Measurements from ENCODE around the gene DIP2A.
"Not testable (repeated sequence)": the region's sequence is repeated elsewhere in the genome, so short reads cannot be mapped to it uniquely, and the experiment has no call there.

Gene DIP2A

DNA sequence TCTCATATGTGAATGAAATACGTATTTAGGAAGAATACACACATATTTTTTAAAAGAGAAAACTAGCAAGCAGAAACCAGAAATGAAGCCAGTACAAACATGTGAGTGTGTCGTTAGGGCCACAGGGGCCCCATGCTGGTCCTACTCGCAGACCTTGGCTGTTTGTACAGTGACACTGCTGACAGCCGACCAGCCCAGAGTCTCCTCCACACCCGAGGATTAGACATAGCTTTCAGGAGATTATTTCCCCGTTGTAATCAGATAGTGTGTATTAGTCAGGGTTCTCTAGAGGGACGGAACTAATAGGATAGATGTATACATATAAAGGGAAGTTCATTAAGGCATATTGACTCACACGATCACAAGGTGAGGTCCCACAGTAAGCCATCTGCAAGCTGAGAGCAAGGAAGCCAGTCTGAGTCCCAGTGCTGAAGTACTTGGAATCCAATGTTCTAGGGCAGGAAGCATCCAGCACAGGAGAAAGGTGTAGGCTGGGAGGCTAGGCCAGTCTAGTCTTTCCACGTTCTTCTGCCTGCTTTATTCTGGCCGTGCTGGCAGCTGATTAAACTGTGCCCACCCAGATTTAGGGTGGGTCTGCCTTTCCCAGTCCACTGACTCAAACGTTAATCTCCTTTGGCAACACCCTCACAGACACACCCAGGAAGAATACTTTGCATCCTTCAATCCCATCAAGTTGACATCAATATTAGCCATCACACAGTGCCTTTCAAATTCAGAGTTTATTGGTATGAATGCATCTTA, 51.2 kb downstream of the DIP2A start:
- in situ Hi-C loops (cut with MboI; ENCODE audit: low sequenced_read_pairs) = loop anchor here (10.0 kb wide), 1 partner anchor 65 kb away; no protein-coding TSS in a partner anchor
- no peaks in the 10 kb centered on the region; the same call in 1 of the 2 replicates for H3K9me3 ChIP-seq
- H3K27me3 ChIP-seq (ENCODE audit: low read depth) = no peaks in the 10 kb centered on the region
- DNase-seq (ENCODE audit: low spot score in 2 of 2) = no peak
- H3K4me1 ChIP-seq = no peaks in the 10 kb centered on the region
- H3K4me3 ChIP-seq = no peak overlapping the region
- peaks cover 37% of the 10 kb centered on the region for H3K36me3 ChIP-seq (replicated peaks)

- in situ Hi-C loops (cut with MboI; ENCODE audit: low sequenced_read_pairs) = no loop called here
- Histone ChIP-seq H3K9me3 (no peaks in the 10 kb centered on the region), H3K27me3 (ENCODE audit: low read depth) (no peaks in the 10 kb centered on the region), H3K4me1 (no peaks in the 10 kb centered on the region), H3K4me3 (no peak overlapping the region), H3K36me3 (replicated peaks) (peaks cover 28% of the 10 kb centered on the region)
- no peak for DNase-seq (ENCODE audit: low spot score in 2 of 2)
These were observed 56.4 kb downstream of the DIP2A start for GRCh38 chr21:46515109-46515508.

DNA sequence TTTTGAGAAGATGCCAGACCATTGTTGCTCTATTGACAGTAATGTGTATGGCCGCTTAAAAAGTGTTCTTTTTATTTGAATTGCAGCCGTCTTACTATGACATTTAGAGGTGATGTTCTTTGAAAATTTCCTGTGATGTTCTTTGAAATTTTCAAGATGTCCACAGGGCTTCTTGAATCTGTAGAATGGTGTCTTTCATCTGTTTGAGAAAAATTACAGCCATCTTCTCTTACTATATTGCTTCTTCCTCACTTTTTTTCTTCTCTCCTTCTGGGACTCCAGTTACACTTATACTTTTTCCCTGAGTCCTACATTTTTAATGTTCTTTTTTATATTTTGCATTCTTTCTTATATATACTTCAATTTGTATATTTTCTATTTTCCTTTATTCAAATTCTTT, 57.4 kb downstream of the DIP2A start:
- no peaks in the 10 kb centered on the region for H3K9me3 ChIP-seq

GRCh38 chr21:46517361-46517760, 58.7 kb downstream of the DIP2A start:
- Histone ChIP-seq H3K27me3 (ENCODE audit: low read depth) (no peaks in the 10 kb centered on the region), H3K4me3 (no peak overlapping the region), H3K9me3 (no peaks in the 10 kb centered on the region), H3K36me3 (replicated peaks) (peaks cover 12% of the 10 kb centered on the region), H3K4me1 (no peaks in the 10 kb centered on the region)
- no peak for DNase-seq (ENCODE audit: low spot score in 2 of 2)
- in situ Hi-C loops (cut with MboI; ENCODE audit: low sequenced_read_pairs) = no loop called here

More for the DNA sequence above, 57.4 kb downstream of the DIP2A start:
- in situ Hi-C loops (cut with MboI; ENCODE audit: low sequenced_read_pairs) = no loop called here
- Histone ChIP-seq H3K4me1 (no peaks in the 10 kb centered on the region), H3K27me3 (ENCODE audit: low read depth) (no peaks in the 10 kb centered on the region), H3K36me3 (replicated peaks) (peaks cover 25% of the 10 kb centered on the region), H3K4me3 (no peak overlapping the region)
- no peak for DNase-seq (ENCODE audit: low spot score in 2 of 2)

- Histone ChIP-seq H3K4me3 (no peak overlapping the region), H3K4me1 (no peaks in the 10 kb centered on the region), H3K9me3 (no peaks in the 10 kb centered on the region), H3K27me3 (ENCODE audit: low read depth) (no peaks in the 10 kb centered on the region), H3K36me3 (replicated peaks) (peaks cover 11% of the 10 kb centered on the region)
- in situ Hi-C loops (cut with MboI; ENCODE audit: low sequenced_read_pairs) = no loop called here
- DNase-seq (ENCODE audit: low spot score in 2 of 2) = no peak
These were observed 60.4 kb downstream of the DIP2A start for GRCh38 chr21:46518983-46519583.

- H3K36me3 ChIP-seq (replicated peaks); DNase-seq (ENCODE audit: low spot score in 2 of 2); H3K4me1 ChIP-seq; in situ Hi-C loops (cut with MboI; ENCODE audit: low sequenced_read_pairs); H3K27me3 ChIP-seq (ENCODE audit: low read depth); H3K9me3 ChIP-seq; H3K4me3 ChIP-seq: not testable (repeated sequence)
These were observed 68.7 kb downstream of the DIP2A start for GRCh38 chr21:46527393-46527792.

- peaks cover 4% of the 10 kb centered on the region; the same call in 1 of the 2 replicates for H3K4me1 ChIP-seq
- H3K36me3 ChIP-seq (replicated peaks) = no peaks in the 10 kb centered on the region; the same call in 1 of the 2 replicates
- H3K9me3 ChIP-seq = no peaks in the 10 kb centered on the region
- DNase-seq (ENCODE audit: low spot score in 2 of 2) = no peak
- H3K27me3 ChIP-seq (ENCODE audit: low read depth) = no peaks in the 10 kb centered on the region
- no peak overlapping the region for H3K4me3 ChIP-seq
- in situ Hi-C loops (cut with MboI; ENCODE audit: low sequenced_read_pairs) = no loop called here
These were observed 69.1 kb downstream of the DIP2A start for GRCh38 chr21:46527801-46528200.

DNA sequence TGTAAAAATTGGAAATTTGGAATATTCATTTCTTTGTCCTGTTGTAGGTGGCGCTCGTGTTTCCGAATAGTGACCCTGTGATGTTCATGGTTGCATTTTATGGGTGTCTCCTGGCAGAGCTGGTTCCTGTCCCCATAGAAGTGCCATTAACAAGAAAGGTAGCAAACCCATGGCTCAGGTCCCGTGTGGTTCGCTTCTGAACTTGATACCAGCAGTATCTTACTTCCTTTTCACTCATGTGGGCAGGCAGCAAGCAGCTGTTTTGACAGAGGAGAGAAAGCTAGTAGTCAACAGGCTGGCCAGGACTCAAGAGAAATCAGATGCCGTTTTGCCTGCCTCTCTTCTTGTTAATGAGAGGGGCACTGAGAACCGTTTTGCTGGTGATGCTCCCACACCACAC, 73.4 kb downstream of the DIP2A start:
- DNase-seq (ENCODE audit: low spot score in 2 of 2) = no peak
- in situ Hi-C loops (cut with MboI; ENCODE audit: low sequenced_read_pairs) = no loop called here
- no peaks in the 10 kb centered on the region for H3K4me1 ChIP-seq
- no peaks in the 10 kb centered on the region for H3K9me3 ChIP-seq
- H3K4me3 ChIP-seq = no peak overlapping the region
- peaks cover 7% of the 10 kb centered on the region for H3K36me3 ChIP-seq (replicated peaks)
- no peaks in the 10 kb centered on the region for H3K27me3 ChIP-seq (ENCODE audit: low read depth)

GRCh38 chr21:46537026-46537425, 78.3 kb downstream of the DIP2A start:
- in situ Hi-C loops (cut with MboI; ENCODE audit: low sequenced_read_pairs) = no loop called here
- DNase-seq (ENCODE audit: low spot score in 2 of 2) = no peak
- no peaks in the 10 kb centered on the region for H3K9me3 ChIP-seq
- no peaks in the 10 kb centered on the region for H3K4me1 ChIP-seq
- H3K4me3 ChIP-seq = no peak overlapping the region
- no peaks in the 10 kb centered on the region for H3K27me3 ChIP-seq (ENCODE audit: low read depth)
- H3K36me3 ChIP-seq (replicated peaks) = peaks cover 15% of the 10 kb centered on the region

- in situ Hi-C loops (cut with MboI; ENCODE audit: low sequenced_read_pairs) = no loop called here
- Histone ChIP-seq H3K27me3 (ENCODE audit: low read depth) (no peaks in the 10 kb centered on the region), H3K36me3 (replicated peaks) (peaks cover 16% of the 10 kb centered on the region)
These were observed 79.6 kb downstream of the DIP2A start for GRCh38 chr21:46538262-46538661.

GRCh38 chr21:46538851-46539666, 80.4 kb downstream of the DIP2A start:
- Histone ChIP-seq H3K4me3 (no peak overlapping the region), H3K4me1 (no peaks in the 10 kb centered on the region), H3K36me3 (replicated peaks) (peaks cover 14% of the 10 kb centered on the region), H3K27me3 (ENCODE audit: low read depth) (no peaks in the 10 kb centered on the region), H3K9me3 (no peaks in the 10 kb centered on the region)
- in situ Hi-C loops (cut with MboI; ENCODE audit: low sequenced_read_pairs) = no loop called here
- DNase-seq (ENCODE audit: low spot score in 2 of 2) = no peak

More at GRCh38 chr21:46538262-46538661, 79.6 kb downstream of the DIP2A start:
- no peaks in the 10 kb centered on the region for H3K4me1 ChIP-seq
- H3K9me3 ChIP-seq = no peaks in the 10 kb centered on the region
- DNase-seq (ENCODE audit: low spot score in 2 of 2) = no peak
- H3K4me3 ChIP-seq = no peak overlapping the region

DNA sequence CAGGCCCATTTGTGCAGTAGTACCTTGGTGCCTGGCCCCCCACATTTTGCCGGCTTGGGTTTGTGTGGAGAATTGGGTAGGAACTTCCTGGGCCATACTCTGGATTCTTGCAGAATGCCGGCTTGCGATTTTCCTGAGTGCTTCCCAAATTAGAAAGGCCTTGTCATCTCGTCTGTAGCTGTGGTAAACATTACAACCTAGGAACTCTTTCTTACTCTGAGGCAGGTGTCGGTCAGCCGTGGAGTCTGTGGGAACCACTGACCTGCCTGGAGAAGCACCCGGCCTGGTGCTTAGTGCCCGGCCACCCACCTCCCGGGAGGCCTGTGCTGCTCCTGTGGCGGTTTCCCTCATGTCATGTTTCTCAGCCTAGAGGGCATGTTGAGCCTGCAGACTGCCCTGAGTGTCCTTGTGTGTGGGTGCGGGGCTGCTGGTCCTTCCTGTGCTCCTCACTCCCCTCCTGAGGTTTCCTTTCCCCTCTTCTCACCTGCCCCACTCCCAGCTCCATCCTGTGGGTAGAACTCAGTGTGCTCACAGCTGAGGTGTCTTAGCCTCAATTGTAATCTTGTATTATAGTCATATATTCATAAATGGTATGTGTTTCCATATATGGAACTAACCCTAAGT, 81.5 kb downstream of the DIP2A start:
- DNase-seq (ENCODE audit: low spot score in 2 of 2) = no peak
- no peaks in the 10 kb centered on the region for H3K27me3 ChIP-seq (ENCODE audit: low read depth)
- peaks cover 10% of the 10 kb centered on the region for H3K36me3 ChIP-seq (replicated peaks)
- in situ Hi-C loops (cut with MboI; ENCODE audit: low sequenced_read_pairs) = no loop called here
- H3K4me3 ChIP-seq = no peak overlapping the region
- H3K9me3 ChIP-seq = no peaks in the 10 kb centered on the region
- no peaks in the 10 kb centered on the region for H3K4me1 ChIP-seq

- Histone ChIP-seq H3K4me3 (no peak overlapping the region), H3K9me3 (no peaks in the 10 kb centered on the region), H3K27me3 (ENCODE audit: low read depth) (no peaks in the 10 kb centered on the region), H3K4me1 (no peaks in the 10 kb centered on the region), H3K36me3 (replicated peaks) (peaks cover 24% of the 10 kb centered on the region)
- in situ Hi-C loops (cut with MboI; ENCODE audit: low sequenced_read_pairs) = no loop called here
- DNase-seq (ENCODE audit: low spot score in 2 of 2) = no peak
These were observed 84.0 kb downstream of the DIP2A start for GRCh38 chr21:46542588-46543124.

All from HAP-1 (cell line).